GM19035 (cell line): Measurements from ENCODE around the gene NR1D2.

ENCODE experiments used
- ATAC-seq: cut with Tn5 transposase; IDR thresholded peaks from one replicate; pipeline ENCODE4 v1.9.1; 2021; ENCODE audit not compliant: unreplicated experiment

The NR1D2 gene

GRCh38 chr3:23928524-23928923 is 16.6 kb upstream of the NR1D2 start:
- ATAC-seq, result no peak

GRCh38 chr3:23931597-23931996 is 13.5 kb upstream of the NR1D2 start:
- no peak for ATAC-seq

DNA sequence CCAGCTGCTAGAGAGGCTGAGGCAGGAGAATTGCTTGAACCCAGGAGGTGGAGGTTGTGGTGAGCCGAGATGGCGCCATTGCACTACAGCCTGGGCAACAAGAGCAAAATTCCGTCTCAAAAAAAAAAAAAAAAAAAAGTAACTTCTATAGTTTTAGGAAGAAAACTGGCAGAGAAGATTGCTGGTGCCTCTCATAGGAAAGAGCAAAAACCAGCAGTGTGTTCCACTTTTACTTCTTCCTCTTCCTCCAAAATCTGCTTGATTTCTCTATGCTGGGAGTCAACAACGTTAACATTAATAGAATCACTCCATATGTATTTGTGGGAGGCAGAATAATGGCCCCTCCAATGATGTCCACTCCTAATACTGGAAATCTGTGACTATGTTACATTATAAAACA is 12.5 kb upstream of the NR1D2 start:
- no peak for ATAC-seq

- no peak for ATAC-seq
Observed at GRCh38 chr3:23934253-23934652, 10.8 kb upstream of the NR1D2 start.

DNA sequence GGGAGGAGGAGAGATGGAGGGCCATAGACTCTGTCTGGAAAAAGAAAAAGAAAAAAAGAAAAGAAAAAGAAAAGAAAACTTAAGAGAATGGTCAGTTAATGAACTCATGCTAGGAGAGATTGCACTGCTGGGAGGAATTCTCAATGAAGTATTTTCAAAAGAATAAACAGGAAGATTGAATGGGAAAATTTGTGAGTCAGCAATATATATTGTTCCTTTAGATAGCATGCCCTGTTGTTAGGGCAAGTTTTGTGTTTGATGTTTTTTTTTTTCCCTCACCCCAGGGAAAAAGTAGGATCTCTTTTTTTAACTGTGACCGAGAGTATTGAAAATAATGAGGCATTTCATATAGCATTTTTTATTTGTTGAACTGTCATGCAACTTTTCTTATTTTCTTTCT is 7.8 kb upstream of the NR1D2 start:
- no peak for ATAC-seq

DNA sequence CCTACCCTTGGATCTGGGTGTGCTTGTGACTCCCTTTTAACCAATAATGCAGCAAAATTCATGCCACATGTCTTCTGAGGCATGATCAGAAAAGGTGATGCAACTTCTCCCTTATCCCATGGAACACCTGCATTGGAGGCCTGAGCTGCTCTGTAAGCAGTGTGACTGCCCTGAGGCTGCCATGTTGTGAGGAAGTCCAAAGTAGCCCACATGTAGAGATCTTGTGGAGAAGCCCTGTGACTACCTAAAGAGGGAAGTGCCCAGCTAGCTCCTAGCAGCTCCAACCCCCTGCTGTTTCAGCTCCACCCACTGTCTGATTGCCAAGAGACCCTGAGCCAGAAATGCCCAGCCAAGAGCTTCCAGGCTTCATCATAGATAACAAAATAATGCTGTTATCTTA is 6.4 kb upstream of the NR1D2 start:
- no peak for ATAC-seq

GRCh38 chr3:23940775-23941174 is 4.3 kb upstream of the NR1D2 start:
- ATAC-seq, result no peak

- ATAC-seq, result no peak
Observed at GRCh38 chr3:23941440-23941839, 3.6 kb upstream of the NR1D2 start.

GRCh38 chr3:23942546-23942945 is 2.5 kb upstream of the NR1D2 start:
- ATAC-seq, result no peak

GRCh38 chr3:23944007-23944783 is 891 bp upstream of the NR1D2 start:
- no peak for ATAC-seq

- ATAC-seq, result no peak
Observed at GRCh38 chr3:23945663-23945912, 502 bp downstream of the NR1D2 start.

DNA sequence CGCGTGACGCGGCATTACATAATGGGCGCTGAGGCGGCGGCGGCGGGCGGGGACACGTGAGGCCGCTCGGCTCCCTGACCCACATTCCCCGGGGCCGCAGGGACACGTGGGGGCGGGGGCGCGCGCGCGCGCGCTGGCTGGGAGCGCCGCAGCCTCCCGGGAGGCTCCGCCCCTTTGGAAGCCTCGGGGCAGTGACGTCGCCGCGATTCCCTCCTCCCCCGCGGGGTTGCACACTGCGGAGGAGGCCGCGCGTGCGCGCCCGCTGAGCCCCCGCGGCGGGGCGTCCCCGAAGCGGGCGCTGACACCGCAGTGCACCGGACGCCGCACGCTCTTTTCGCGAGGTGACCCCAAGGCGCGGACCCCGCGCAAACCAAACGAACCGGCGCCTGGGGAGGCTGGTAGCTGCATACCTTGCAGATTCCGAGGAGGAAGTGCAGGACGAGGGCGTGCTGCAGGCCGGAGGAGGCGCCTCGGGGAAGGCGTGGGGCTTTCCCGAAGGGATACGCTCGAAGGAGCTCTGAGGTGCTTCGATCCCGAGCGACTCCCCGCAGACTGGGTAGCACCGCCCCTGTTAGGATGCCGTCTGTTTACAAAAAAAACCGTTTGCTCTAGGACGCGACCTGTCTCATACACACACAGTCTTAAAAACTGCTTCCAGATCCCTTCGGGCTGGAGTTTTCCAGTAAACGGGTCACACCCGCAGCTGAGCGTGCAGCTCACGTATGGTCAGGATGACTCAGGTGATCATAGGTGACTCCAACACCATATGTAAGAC is 1.0 kb downstream of the NR1D2 start:
- peak; percentile 79 for ATAC-seq

GRCh38 chr3:23948761-23949160 is 3.7 kb downstream of the NR1D2 start:
- no peak for ATAC-seq

- ATAC-seq, result no peak
Observed at GRCh38 chr3:23949784-23950183, 4.7 kb downstream of the NR1D2 start.

DNA sequence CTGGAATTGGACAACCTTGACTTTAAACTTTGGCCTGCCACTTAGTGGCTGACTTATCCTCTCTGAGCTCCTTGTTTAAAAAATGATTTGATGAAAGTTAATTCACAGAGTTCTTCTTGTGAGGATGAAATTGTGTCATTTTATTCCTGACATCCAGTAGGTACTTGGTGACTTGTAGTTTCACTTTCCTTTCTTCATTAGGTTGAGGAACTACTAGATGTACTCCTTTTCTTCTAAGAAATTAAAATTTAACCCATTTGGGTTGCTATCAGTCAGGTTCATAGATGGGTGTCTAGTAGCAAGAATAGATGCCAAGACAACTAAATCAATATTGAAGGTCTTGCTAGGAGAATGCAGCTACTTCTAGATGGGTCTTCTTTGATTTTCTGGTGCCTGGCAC is 5.2 kb downstream of the NR1D2 start:
- ATAC-seq, result no peak

GRCh38 chr3:23952646-23953045 is 7.6 kb downstream of the NR1D2 start:
- peak; percentile 55 for ATAC-seq

GRCh38 chr3:23953523-23953922 is 8.4 kb downstream of the NR1D2 start:
- ATAC-seq, result no peak

- no peak for ATAC-seq
Observed at GRCh38 chr3:23954144-23954543, 9.1 kb downstream of the NR1D2 start.

GRCh38 chr3:23956701-23957100 is 11.6 kb downstream of the NR1D2 start:
- no peak for ATAC-seq

DNA sequence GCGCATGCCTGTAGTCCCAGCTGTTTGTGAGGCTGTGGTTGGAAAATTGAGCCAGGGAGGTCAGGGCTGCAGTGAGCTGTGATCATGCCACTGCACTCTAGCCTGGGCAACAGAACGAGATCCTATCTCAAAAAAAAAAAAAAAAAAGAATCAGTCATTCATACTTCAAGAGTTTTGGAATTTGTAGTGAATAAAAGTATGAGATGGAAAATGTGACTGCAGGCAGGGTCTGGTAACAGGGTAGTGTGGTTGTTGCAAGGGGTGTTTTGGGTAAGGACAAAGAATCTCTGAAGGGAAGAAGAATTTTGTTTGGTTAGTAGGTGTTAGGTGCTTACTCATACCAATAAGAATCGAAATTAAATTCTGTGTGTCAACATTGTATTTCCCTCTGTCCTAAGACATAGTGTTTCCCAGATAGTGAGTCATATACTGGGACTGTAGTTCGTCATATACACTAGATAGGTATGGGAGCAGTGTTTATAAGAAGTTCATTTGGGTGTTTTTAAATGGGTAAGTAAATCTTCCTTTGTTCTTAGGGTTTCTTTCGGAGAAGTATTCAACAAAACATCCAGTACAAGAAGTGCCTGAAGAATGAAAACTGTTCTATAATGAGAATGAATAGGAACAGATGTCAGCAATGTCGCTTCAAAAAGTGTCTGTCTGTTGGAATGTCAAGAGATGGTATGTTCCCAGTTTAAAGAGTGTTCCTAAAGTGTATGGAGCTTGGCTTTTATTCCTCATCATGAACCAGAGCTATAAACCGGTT is 14.2 kb downstream of the NR1D2 start:
- no peak for ATAC-seq

GRCh38 chr3:23960649-23961048 is 15.6 kb downstream of the NR1D2 start:
- no peak for ATAC-seq

DNA sequence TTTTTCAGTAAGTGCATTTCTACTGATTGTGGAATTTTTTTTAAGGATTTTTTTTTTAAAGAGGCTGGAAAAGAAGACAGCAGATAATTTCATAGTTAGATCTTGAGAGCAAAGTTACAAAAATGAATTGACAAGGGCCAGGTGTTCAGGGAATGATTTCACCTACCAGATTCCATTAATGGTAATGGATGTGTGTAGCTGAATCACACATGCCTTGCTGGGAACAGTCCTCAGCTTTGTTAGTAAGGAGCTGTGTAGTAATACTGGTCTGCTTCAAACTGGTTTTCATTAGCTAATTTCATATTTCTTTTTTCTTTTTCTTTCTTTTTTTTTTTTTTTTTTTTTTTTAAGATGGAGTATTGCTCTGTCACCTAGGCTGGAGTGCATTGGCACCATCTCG is 16.0 kb downstream of the NR1D2 start:
- ATAC-seq, result no peak
